GM12874 (cell line): ENCODE measurements around the gene WIPF1.

Experiments used
- CTCF ChIP-seq: IDR thresholded peaks from 2 replicates; pipeline ENCODE4 v1.5.1; 2011; ENCODE audit warnings: low read depth, mild to moderate bottlenecking, control low read depth, low read length, moderate library complexity; ENCODE audit not compliant: insufficient read depth

The WIPF1 gene

DNA sequence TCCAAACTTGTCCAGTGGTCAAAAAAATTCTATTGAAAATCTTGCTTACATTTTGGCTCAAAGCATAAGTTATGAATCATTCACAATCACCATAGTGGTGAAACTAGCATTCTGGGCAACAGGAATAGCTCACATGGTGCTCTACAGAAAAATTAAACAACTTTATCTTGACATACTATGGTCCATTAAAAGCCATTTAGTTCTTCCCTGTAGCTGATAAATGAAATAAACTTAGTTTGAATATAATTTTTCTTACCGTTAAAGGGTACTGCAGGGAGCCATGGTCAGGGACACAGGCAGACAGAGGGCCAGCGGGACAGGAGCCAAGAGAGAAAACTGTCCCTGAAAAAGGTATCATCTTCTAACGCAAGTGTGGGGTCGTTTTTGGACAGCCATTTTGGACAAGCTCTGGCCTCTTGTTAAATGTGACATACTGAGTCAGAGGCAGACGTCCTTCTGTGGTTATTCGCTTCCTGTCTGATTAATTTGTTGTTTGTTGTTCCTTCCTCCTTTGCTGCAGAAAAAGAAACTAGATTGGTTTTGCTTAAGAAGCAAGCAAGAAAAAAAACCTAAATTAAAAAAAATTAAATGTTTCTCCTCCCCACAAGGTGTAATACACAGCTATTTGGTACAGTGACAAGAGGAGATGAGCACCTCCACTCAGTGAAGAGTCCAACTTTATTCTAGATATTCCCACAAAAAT, at the start of gene WIPF1:
Gene WIPF1, minus strand, starts transcription at position 460 of the 703 bp plus-strand sequence. CDS start 12,231 bp downstream, outside the sequence.
- TF ChIP-seq CTCF = no peak

GRCh38 chr2:174645296-174645695, 47.7 kb upstream of the WIPF1 start:
- no peak for TF ChIP-seq CTCF

DNA sequence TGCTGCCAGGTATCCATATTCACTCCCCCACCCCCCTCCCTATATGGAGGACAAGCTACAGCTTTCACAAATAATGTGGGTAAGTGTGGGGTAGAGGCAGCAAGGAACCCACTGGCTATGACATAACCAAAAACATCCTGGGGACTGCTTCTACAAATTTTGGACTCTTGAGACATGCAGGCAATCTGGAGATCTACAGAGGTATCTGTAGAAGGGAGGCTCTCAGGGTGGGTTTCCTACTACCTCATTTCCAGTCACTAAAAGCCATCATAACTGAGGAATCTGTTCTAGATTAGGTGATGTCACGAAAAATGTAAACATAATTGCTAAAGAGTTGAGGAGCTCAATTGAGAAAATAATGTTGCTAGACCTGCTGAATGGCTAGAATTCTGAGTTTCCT, 46.8 kb upstream of the WIPF1 start:
- TF ChIP-seq CTCF = no peak

DNA sequence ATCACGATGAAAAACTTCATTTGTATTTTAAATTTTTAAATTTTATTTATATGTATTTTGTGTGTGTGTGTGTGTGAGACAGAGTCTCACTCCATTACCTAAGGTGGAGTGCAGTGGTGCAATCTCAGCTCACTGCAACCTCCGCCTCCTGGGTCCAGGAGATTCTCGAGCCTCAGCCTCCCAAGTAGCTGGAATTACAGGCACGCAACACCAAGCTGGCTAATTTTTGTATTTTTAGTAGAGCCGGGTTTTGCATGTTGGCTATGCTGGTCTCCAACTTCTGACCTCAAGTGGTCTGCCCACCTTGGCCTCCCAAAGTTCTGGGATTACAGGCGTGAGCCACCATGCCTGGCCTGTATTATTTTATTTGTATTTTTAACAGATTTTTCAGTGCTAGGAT, 45.8 kb upstream of the WIPF1 start:
- TF ChIP-seq CTCF = no peak

GRCh38 chr2:174641168-174641567, 43.6 kb upstream of the WIPF1 start:
- TF ChIP-seq CTCF = no peak

GRCh38 chr2:174636987-174637386, 39.4 kb upstream of the WIPF1 start:
- no peak for TF ChIP-seq CTCF

GRCh38 chr2:174635776-174636404, 38.3 kb upstream of the WIPF1 start:
- TF ChIP-seq CTCF = no peak
